Stimulated activated CD4-positive, alpha-beta T cell treated with anti-CD3 and anti-CD28 coated beads, Interleukin-4, amount 100 ng/mL, for 4 hours (primary cell): Measurements from ENCODE around the gene GNPTG.
A peak's percentile ranks its signal among the peaks of the same experiment; 100 is the strongest.

Experiments
- DNase-seq, 2 experiments: peaks; one replicate each; pipeline ENCODE4 v3.0.0-alpha.2; 2020

GNPTG gene

GRCh38 chr16:1401758-1402154, 50.0 kb downstream of the GNPTG start:
- no peak for DNase-seq

DNA sequence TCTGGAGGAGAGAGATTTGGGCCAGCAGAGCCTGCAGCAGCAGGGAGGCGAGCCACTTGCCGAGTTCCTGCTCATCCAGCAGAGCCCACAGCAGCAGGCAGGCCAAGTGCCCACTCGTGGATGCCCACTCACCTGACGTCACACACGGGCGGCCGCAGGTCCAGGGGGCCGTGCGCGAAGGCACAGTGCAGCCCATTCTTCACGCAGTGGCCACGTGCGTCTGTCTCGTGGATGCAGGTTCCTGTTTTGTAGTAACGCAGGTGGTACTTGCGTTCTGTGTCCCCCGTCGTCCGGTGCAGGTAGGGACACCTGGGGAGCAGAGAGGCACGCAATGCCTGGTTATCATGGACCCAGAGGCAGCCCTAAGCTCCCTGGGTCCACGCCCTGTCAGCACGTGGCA, 51.3 kb downstream of the GNPTG start:
- no peak for DNase-seq

DNA sequence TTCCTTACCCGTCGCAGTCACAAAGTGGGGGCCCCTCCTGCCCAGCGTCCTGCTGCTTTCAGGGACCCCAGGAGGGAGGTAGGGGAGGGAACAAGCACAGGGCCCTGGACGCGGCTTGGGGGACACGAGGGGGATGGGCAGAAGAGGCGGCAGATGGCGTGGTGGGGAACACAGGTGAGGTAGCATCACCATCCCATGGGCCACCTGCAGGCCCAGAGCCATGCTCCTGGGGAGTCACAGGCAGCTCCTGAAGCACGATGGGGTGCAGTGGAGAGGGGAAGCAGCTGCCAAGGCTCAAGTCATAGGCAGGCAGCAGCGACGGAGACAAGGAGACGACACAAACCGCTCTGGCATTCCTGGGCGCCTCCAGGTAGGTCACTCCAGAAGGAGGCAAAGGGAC, 52.0 kb downstream of the GNPTG start:
- no peak for DNase-seq

DNA sequence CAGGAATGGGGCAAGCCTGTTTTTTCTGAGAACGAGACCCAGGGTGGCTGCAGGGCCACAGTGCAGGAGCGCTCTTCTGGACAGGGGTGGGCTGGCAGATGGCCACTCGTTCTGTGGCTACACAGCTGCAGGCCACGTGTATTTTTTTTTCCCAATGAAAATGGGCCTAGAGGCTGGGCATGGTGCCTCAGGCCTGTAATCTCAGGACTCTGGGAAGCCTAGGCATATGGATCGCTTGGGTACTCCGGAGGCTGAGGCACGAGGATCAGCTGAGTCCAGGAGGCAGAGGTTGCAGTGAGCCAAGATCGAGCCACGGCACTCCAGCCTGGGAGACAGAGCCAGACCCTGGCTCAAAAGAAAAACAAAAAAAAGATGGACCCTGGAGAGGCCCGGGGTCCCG, 56.0 kb downstream of the GNPTG start:
- no peak for DNase-seq

- peak; percentile 93 to 97 for DNase-seq
These were observed 56.6 kb downstream of the GNPTG start for GRCh38 chr16:1408171-1408837.

DNA sequence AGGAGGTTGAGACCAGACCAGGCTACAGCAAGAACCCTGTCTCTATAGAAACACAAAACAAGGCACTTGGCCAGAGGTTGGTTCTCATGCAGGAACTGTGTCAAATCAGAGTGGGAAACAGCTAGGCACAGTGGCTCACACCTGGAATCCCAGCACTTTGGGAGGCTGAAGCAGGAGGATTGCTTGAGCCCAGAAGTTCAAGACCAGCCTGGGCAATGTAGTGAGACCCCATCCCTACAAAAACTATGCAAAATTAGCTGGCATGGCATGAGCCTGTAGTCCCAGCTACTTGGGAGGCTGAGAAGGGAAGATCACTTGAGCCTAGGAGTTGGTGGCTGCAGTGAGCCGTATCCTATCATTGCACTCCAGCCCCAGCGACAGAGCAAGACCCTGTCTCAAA, 61.1 kb downstream of the GNPTG start:
- DNase-seq: no peak
